ENCODE results near the gene TRIO. TPM values are rescaled to one million over a fixed set of nuclear protein-coding genes. Genes with fewer than 3 reads are reported as not detected.

The TRIO gene
- total RNA-seq, 1 experiment from 2014 or later: 150 TPM

DNA sequence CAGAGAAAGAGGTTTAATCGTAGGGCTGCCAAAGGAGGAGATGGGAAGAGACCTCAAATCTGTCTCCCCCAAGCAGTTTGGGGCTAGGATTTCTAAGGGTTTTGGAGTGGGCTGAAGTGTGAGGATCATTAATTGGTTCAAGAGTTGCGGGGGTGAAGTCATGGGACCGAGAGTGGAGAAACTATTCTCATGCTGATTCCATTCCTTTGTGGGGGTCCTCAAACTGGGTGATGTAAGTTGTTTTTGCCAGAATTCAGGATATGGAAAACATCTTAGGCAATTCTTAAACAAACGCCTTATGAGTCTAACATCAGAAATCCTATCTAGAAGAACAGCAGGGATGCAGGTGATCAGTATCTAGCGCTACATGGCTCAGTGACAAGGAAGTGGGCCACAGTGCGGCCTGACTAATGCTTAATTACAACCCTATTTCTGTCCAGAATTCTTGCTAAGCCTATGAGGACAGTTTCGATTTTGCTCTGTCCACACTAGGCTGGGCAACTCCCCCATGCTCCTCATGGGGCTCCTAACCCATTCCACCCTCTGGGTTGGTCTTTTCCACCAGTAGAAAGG lies 27.7 kb upstream of the TRIO start:
- DNase-seq (ENCODE audit: low read depth, low spot score): no peak
- in situ Hi-C loops (cut with HindIII; ENCODE audit: low pct_unique_long_range_greater_than_20kb, low sequenced_read_pairs): loop anchor here (25.0 kb wide), 1 partner anchor 103 kb away; no protein-coding TSS in a partner anchor

DNA sequence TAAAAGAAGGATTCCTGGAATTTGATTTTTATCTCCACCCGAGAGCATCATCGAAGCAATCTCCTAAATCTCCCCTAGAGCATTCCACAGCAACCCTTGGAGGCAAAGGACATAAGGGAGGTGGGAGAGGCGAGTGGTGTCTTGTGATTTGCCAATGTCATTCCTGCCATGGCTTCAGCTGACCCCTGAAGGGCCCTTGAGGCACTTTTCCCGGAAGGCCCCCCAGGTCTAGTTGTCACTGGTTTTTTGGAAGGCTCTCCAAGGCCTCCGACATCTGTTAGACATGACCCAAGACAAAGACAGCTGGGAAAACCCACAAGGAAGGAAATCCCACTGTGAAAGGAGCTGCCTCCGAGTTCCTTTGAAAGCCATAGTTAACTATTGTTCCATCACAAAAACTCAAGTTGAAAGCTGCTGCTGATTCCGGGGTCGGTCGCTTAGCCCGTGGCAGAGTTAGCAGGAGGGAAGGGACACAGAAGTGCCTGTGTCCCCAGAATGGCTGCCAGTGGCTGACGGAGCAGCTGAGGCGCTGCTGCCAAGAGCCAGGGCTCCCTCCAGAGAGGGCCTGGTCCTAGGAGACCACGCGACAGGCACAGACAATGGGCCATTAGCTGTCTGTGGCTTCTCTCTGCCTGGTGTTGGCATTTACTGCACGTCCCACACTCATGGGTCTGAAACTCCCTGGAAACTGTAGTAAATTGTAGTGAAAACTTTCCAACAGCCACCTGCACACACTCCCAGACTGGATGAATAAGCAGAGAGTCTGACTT lies 24.4 kb upstream of the TRIO start:
- DNase-seq (ENCODE audit: low read depth, low spot score): peak; percentile 56
- in situ Hi-C loops (cut with HindIII; ENCODE audit: low pct_unique_long_range_greater_than_20kb, low sequenced_read_pairs): loop anchor here (25.0 kb wide), 1 partner anchor 106 kb away; no protein-coding TSS in a partner anchor

DNA sequence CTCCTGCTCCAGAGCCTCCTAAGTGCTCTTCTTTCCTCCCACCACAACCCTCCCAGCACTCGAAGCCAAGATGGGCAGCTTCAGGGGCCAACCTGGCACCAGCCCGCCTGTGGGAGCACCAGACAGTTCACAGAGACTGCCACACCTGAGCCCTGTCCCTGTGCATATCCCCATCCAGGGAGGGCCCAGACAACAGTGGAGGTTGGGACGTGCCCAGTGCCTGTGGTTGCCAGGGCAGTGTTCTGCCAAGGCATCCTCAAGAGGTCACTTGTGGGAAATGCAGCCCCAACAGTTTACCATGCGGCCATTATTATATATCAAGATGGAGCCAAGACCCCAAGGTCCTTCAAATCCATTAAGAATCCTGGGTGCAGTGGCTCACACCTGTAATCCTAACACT lies 23.0 kb upstream of the TRIO start:
- no peak for DNase-seq (ENCODE audit: low read depth, low spot score)
- in situ Hi-C loops (cut with HindIII; ENCODE audit: low pct_unique_long_range_greater_than_20kb, low sequenced_read_pairs): loop anchor here (25.0 kb wide), 1 partner anchor 108 kb away; no protein-coding TSS in a partner anchor

DNA sequence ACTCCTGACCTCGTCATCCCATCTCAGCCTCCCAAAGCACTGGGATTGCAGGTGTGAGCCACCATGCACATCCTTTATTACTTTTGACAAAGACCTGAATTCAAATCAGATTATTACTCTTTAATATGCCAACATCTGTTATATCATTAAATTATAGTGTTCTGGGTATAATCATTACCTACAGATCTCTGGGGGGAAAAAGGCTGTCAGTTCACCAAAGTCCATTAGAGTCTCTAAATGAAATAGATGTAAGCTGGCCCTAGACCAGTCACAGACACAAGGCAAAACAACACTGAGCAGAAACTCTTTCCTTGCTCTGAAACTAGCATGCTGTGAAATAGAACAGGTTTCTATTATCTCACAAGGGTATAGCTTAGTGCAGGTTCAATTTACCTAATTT lies 21.6 kb upstream of the TRIO start:
- no peak for DNase-seq (ENCODE audit: low read depth, low spot score)
- in situ Hi-C loops (cut with HindIII; ENCODE audit: low pct_unique_long_range_greater_than_20kb, low sequenced_read_pairs): loop anchor here (25.0 kb wide), 1 partner anchor 109 kb away; no protein-coding TSS in a partner anchor

DNA sequence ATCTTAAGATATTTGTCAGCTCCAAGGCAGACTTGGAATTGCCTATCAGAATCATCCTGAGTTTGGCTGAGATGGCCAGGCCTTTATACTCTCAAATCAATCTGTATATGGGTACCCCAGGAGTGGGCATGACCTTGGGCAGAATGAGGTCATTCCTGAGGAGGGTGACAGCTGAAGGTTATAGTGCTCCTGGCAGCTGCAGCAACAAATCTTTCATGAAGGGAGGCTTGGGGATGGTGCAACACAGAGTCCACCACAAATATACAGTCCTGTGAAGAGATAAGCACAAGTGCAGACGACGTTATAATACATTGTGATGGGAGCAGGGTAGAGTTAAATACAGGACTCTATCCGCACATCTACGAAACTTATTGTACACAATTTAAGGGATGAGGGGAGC lies 21.1 kb upstream of the TRIO start:
- no peak for DNase-seq (ENCODE audit: low read depth, low spot score)
- in situ Hi-C loops (cut with HindIII; ENCODE audit: low pct_unique_long_range_greater_than_20kb, low sequenced_read_pairs): loop anchor here (25.0 kb wide), 1 partner anchor 110 kb away; no protein-coding TSS in a partner anchor

DNA sequence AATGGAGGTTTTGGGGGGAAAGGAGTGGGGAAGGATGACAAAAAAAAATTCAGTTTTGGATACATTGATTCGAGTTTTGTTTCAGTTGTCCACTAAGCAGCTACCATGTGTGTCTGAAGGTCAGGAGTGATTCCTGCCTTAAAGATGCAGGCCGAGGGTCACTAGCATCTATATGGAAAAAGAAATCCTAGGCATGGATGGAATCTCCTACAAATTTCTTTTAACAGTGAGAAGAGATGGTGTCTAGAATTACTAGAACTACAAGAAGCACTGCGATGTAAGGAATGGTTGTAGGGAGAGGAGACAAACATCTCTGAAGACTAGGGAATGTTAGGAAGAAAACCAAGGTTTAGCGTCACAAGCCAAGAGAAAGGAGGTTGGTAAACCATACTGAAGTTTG lies 19.6 kb upstream of the TRIO start:
- no peak for DNase-seq (ENCODE audit: low read depth, low spot score)
- in situ Hi-C loops (cut with HindIII; ENCODE audit: low pct_unique_long_range_greater_than_20kb, low sequenced_read_pairs): loop anchor here (25.0 kb wide), 1 partner anchor 111 kb away; no protein-coding TSS in a partner anchor

DNA sequence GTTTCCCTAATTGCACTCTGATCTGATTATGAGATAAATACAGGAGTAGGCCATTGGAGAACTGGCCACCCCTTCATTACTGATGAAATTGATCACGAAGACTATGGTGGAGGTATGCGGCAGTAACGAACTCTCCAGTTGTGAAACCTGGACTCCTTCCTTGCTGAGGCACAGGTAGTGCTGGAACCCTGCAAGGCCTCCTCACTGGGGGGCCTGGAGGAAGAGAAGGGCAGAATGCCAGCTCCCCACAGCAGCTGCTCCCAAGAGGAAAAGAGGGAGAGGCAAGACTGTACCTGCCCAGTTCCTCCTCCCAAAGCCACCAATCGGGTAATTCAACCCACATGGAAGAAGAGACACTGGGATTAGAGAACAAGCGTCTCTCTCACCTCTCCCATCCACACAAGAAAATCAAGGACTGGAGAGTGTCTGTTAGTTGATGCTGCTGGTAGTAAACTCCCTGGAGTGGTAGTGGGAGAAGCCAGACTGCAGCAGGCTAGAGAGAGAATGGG lies 19.1 kb upstream of the TRIO start:
- in situ Hi-C loops (cut with HindIII; ENCODE audit: low pct_unique_long_range_greater_than_20kb, low sequenced_read_pairs): loop anchor here (25.0 kb wide), 1 partner anchor 112 kb away; no protein-coding TSS in a partner anchor
- no peak for DNase-seq (ENCODE audit: low read depth, low spot score)

DNA sequence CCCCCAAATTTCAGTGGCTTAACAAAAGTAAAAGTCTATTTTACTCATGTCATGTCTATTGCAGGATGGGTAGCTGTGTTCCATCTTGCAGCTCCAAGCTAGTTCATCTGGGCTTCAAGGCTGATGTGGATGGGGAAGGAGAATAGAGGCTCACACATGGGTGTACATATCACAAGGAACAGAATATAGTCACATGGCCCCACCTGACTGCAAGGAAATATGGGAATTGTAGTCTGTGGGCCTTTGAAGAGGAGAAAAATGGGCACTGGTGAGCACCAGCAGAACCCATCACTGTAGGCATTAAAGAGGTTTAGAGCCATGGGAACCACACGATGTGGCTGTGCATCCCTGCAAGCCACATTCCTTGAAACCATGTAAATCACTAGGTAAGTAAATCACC lies 17.9 kb upstream of the TRIO start:
- in situ Hi-C loops (cut with HindIII; ENCODE audit: low pct_unique_long_range_greater_than_20kb, low sequenced_read_pairs): no loop called here
- DNase-seq (ENCODE audit: low read depth, low spot score): peak; percentile 70

DNA sequence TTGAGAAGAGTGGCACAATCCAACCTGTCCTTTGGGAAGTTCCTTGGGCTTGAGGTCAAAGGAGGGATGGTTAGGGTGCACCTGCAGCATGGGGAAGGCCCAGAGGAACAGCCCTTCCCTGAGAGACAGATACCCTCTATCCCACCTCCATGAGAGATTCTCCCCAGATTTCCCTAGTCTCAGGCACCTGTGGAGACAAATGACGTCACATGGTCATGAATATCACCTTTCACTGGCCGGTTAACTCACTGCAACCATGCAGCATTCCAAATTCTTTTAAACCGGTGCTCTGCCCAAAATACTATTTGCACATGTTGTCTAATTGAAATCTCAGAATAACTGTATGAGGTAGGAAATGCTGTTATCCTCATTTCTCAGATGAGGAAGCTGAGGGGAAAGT lies 15.6 kb upstream of the TRIO start:
- in situ Hi-C loops (cut with HindIII; ENCODE audit: low pct_unique_long_range_greater_than_20kb, low sequenced_read_pairs): no loop called here

DNA sequence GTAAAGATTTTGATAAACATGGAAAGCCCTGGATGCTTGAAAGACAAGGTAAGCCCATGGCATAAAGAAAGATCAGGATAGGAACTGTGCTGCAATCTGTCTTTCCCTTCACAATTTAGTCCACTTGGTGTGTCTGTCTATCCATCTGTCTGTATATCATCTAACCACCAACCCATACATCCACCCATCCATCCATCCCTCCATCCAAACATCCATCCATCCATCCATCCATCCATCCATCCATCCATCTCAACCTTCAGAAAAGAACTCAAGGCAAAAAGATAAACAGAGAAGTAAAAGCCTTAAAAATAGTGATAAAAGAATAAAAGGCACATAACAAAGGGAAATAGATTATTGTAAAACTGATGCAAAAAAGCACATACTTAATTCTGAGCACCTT lies 15.1 kb upstream of the TRIO start:
- in situ Hi-C loops (cut with HindIII; ENCODE audit: low pct_unique_long_range_greater_than_20kb, low sequenced_read_pairs): no loop called here
- DNase-seq (ENCODE audit: low read depth, low spot score): no peak

More for the DNA sequence above, 15.6 kb upstream of the TRIO start:
- DNase-seq (ENCODE audit: low read depth, low spot score): no peak

DNA sequence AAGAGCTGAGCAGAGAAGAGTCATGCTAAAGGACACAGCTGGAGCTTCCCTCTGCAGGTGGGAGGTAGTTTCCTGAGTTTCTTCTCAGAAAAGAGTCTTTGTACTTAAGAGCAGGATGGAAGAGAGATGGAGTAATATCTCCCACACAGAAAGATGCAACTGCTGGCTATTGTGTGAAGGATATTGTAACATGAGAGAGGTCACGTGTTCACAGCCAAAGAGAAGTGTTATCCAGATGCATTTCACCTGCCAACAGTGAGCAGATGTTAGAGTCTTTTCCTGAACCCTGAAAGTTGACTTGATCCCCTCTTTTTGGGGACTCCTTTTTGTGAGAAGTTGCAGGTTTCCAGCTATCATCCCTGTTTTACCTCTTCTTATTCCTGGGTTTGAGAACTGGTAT lies 14.0 kb upstream of the TRIO start:
- no peak for DNase-seq (ENCODE audit: low read depth, low spot score)
- in situ Hi-C loops (cut with HindIII; ENCODE audit: low pct_unique_long_range_greater_than_20kb, low sequenced_read_pairs): no loop called here

DNA sequence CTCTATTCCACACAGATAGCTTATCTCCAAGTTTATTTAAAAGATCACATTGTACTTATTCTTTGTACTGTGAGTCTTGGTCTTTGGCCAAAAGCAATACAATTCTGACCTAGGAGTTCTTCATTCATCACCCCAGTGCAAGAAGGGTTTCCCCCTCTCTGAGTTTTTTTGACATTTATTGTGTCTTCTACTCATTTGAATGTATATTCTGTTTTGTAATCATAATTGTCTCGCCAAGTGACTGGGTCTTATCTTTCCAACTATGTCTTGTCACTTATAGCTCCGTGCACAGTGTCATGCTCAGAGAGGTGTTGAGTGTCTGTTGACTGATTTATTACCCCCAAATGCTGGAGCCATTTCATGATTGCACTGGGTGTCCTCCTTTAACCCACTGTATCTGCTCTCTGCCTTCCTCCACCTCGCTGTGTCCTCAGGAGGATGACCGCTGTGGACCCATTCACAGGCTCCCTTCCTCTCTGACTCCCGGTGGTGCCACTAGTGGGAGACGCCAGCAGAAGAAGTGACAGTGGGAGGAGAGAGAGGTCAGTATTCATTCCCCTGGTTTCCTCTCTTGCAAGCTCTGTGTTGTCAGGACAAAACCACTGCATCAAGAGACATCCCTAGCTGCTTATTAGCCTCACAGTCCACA lies 11.2 kb upstream of the TRIO start:
- in situ Hi-C loops (cut with HindIII; ENCODE audit: low pct_unique_long_range_greater_than_20kb, low sequenced_read_pairs): no loop called here
- no peak for DNase-seq (ENCODE audit: low read depth, low spot score)

DNA sequence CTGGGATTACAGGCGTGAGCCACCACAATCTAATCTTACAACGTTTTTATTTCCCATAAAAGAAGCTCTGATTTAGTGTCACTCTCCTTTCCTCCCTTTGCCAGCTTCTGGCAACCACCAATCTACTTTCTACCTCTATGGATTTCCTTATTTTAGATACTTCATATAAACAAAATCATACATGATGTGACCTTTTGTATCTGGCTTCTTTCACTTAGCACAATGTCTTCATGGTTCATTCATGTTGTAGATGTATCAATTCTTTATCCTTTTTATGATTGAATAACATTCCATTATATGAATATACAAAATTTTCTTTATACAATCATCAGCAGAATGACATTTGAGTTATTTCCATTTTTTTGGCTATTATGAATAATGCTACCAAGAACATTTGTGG lies 9.7 kb upstream of the TRIO start:
- no peak for DNase-seq (ENCODE audit: low read depth, low spot score)
- in situ Hi-C loops (cut with HindIII; ENCODE audit: low pct_unique_long_range_greater_than_20kb, low sequenced_read_pairs): no loop called here

DNA sequence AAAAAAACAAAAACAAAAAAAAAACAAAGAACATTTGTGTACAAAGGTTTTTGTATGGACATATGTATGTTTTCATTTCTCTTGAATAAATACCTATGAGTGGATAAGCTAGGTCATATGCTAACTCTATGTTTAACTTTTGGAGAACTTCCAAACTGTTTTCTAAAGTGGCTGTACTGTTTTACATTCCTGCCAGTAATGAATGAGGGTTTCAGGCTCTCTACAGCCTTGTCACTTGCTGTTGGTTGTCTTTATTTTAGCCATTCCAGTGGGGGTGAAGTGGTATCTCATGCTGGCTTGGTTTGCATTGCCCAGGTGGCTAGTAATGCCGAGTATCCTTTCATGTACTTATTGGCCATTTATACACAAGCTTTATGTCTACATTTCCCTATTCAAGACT lies 9.1 kb upstream of the TRIO start:
- in situ Hi-C loops (cut with HindIII; ENCODE audit: low pct_unique_long_range_greater_than_20kb, low sequenced_read_pairs): no loop called here
- DNase-seq (ENCODE audit: low read depth, low spot score): peak; percentile 51

DNA sequence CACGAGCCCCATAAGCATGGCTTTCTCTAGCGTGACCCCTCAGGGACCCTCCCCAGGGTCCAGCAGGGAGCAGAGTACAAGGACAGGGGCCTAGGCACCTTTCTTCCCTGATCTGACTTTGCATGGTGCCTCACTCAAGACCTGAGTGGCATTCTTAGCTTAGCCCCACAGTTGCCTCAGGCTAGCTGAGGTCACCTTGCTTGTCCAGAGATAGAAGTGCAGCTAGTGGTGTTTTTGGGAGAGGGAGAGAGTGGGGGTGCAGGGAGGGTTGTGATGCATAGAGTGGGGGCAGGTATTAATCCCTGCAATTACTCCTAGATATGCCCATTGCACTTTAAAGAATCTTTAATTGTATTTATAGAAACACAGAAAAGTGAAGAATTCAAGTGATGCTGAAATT lies 8.4 kb upstream of the TRIO start:
- DNase-seq (ENCODE audit: low read depth, low spot score): no peak
- in situ Hi-C loops (cut with HindIII; ENCODE audit: low pct_unique_long_range_greater_than_20kb, low sequenced_read_pairs): no loop called here

DNA sequence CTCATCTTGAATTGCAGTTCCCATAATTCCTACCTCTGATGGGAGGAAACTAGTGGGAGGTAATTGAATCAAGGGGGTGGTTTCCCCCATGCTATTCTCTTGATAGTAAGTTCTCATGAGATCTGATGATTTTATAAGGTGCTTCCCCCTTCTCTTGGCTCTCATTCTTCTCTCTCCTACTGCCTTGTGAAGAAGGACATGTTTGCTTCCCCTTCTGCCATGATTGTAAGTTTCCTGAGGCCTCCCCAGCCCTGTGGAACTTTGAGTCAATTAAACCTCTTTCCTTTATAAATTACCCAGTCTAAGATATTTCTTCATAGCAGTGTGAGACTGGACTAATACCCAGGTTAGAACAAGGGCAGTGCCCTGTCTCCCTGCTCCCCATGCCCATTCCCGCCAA lies 7.5 kb upstream of the TRIO start:
- no peak for DNase-seq (ENCODE audit: low read depth, low spot score)
- in situ Hi-C loops (cut with HindIII; ENCODE audit: low pct_unique_long_range_greater_than_20kb, low sequenced_read_pairs): no loop called here

DNA sequence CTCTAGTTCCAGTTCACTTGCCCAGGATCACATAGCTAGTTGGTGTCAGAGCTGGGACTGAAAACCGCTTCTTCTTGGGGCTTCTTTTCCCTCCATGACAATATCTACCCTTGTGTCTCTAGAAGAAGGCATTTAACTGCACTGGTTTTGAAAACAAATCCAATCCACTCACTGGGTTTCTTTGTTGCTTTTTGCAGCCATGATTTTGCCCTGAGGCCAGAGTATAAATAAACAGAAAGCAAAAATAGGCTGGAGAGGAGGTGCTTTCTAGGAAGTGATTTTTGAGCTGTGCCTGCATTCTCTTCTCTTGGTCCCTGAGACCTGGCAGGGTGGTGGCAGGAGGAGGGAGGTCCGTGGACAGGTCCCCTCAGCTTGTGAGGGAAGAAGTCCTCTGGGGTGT lies 6.9 kb upstream of the TRIO start:
- peak; percentile 91 for DNase-seq (ENCODE audit: low read depth, low spot score)
- in situ Hi-C loops (cut with HindIII; ENCODE audit: low pct_unique_long_range_greater_than_20kb, low sequenced_read_pairs): no loop called here
